ENCODE measurements around the gene DTNB.

Gene DTNB

GRCh38 chr2:25493207-25493606, 180.2 kb downstream of the DTNB start:
- no peak for DNase-seq

- DNase-seq = no peak
Observed at GRCh38 chr2:25492726-25493125, 180.7 kb downstream of the DTNB start.

- no peak for DNase-seq
Observed at GRCh38 chr2:25491966-25492532, 181.3 kb downstream of the DTNB start.

GRCh38 chr2:25491003-25491696, 182.2 kb downstream of the DTNB start:
- DNase-seq = no peak

GRCh38 chr2:25490217-25490616, 183.2 kb downstream of the DTNB start:
- DNase-seq = no peak

GRCh38 chr2:25489631-25490030, 183.7 kb downstream of the DTNB start:
- DNase-seq = no peak

GRCh38 chr2:25483607-25484266, 189.6 kb downstream of the DTNB start:
- no peak for DNase-seq

GRCh38 chr2:25482341-25482740, 191.0 kb downstream of the DTNB start:
- no peak for DNase-seq

- DNase-seq = no peak
Observed at GRCh38 chr2:25481381-25482300, 191.7 kb downstream of the DTNB start.

- no peak for DNase-seq
Observed at GRCh38 chr2:25480561-25480960, 192.8 kb downstream of the DTNB start.

GRCh38 chr2:25479761-25480160, 193.6 kb downstream of the DTNB start:
- DNase-seq = no peak

GRCh38 chr2:25478736-25479135, 194.6 kb downstream of the DTNB start:
- no peak for DNase-seq

GRCh38 chr2:25473758-25474340, 199.5 kb downstream of the DTNB start:
- DNase-seq = peak; percentile 52

- no peak for DNase-seq
Observed at GRCh38 chr2:25473131-25473530, 200.2 kb downstream of the DTNB start.

- no peak for DNase-seq
Observed at GRCh38 chr2:25470806-25471205, 202.6 kb downstream of the DTNB start.

- DNase-seq = no peak
Observed at GRCh38 chr2:25467743-25468142, 205.6 kb downstream of the DTNB start.

- DNase-seq = no peak
Observed at GRCh38 chr2:25462021-25462420, 211.4 kb downstream of the DTNB start.

- DNase-seq = no peak
Observed at GRCh38 chr2:25460261-25460905, 213.0 kb downstream of the DTNB start.

GRCh38 chr2:25454824-25455611, 218.4 kb downstream of the DTNB start:
- no peak for DNase-seq

GRCh38 chr2:25453199-25453905, 220.0 kb downstream of the DTNB start:
- no peak for DNase-seq

GRCh38 chr2:25448808-25449207, 224.6 kb downstream of the DTNB start:
- DNase-seq = no peak
